GM06990 (cell line): ENCODE results near the gene ATF3.

Experiments
- DNase-seq: peaks from one replicate; pipeline ENCODE4 v3.0.0-alpha.2; 2011; ENCODE audit not compliant: insufficient read length; ENCODE audit errors: extremely low read depth
- H3K27me3 ChIP-seq: replicated peaks from 2 replicates; pipeline ENCODE4 v1.6.0; 2011; ENCODE audit warnings: low read length; ENCODE audit not compliant: control insufficient read depth, insufficient read depth
- H3K36me3 ChIP-seq: 2 replicates; pipeline ENCODE4 v1.5.1; 2011; ENCODE audit warnings: low read length; ENCODE audit not compliant: control insufficient read depth, insufficient read depth
- H3K4me3 ChIP-seq: replicated peaks from 2 replicates; pipeline ENCODE4 v1.5.1; 2011; ENCODE audit warnings: low read depth, mild to moderate bottlenecking, control low read depth, low read length
- TF ChIP-seq, protein P1 (sequence below): IDR thresholded peaks from 2 replicates; pipeline ENCODE4 v1.5.1; 2011; ENCODE audit warnings: low read length, control low read depth, mild to moderate bottlenecking, inconsistent platforms; ENCODE audit not compliant: insufficient read depth, poor library complexity, severe bottlenecking

ATF3 gene

DNA sequence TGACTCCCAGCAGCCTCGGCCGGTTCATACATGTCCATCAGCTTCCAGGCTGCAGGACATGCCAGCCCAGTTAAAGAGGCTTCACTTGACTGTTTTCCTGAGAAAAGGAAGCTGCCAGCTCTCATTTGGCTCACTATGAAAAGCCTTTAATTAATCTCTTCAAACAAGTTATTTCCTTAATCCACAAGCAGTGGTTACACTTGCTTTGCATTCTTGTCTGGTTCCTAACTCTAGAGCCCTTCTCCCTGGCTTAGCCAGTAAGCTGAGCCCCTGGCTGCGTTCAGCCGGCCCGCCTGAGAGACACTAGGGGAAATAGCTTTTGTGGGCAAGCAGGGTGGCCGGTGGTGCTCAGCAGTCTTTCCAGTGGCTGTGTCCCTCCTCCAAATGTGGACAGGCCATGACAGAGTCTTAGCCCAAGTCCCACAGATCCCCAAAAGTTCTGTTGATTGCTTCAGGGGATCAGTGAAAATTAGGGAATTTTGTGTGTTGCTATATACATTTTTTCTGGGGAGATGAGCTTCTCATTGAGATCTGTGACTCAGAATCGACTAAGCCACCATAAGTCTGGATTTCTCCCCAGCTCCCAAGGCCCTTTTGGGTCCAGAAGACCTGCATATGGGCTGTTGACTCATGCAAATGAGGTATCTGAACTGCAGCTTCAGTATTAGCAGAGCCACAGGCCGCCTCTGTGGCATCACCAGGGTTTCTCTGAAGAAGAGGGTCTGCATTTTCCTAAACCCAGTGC is 10.1 kb downstream of the ATF3 start:
- Histone ChIP-seq H3K4me3 (no peak overlapping the region), H3K36me3 (peaks cover 24% of the 10 kb centered on the region), H3K27me3 (no peaks in the 10 kb centered on the region)
- TF ChIP-seq, protein P1, sequence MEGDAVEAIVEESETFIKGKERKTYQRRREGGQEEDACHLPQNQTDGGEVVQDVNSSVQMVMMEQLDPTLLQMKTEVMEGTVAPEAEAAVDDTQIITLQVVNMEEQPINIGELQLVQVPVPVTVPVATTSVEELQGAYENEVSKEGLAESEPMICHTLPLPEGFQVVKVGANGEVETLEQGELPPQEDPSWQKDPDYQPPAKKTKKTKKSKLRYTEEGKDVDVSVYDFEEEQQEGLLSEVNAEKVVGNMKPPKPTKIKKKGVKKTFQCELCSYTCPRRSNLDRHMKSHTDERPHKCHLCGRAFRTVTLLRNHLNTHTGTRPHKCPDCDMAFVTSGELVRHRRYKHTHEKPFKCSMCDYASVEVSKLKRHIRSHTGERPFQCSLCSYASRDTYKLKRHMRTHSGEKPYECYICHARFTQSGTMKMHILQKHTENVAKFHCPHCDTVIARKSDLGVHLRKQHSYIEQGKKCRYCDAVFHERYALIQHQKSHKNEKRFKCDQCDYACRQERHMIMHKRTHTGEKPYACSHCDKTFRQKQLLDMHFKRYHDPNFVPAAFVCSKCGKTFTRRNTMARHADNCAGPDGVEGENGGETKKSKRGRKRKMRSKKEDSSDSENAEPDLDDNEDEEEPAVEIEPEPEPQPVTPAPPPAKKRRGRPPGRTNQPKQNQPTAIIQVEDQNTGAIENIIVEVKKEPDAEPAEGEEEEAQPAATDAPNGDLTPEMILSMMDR, result no peak
- DNase-seq, result no peak

DNA sequence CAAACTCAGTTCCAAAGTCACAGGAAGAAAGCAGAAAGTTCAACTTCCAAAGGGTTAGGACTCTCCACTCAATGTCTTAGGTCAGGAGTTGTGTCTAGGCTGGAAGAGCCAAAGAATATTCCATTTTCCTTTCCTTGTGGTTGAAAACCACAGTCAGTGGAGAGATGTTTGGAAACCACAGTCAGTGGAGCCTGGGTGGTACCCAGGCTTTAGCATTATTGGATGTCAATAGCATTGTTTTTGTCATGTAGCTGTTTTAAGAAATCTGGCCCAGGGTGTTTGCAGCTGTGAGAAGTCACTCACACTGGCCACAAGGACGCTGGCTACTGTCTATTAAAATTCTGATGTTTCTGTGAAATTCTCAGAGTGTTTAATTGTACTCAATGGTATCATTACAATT is 11.7 kb downstream of the ATF3 start:
- Histone ChIP-seq H3K36me3 (peaks cover 21% of the 10 kb centered on the region), H3K4me3 (no peak overlapping the region), H3K27me3 (no peaks in the 10 kb centered on the region)
- DNase-seq, result no peak
- TF ChIP-seq, protein P1, result no peak

DNA sequence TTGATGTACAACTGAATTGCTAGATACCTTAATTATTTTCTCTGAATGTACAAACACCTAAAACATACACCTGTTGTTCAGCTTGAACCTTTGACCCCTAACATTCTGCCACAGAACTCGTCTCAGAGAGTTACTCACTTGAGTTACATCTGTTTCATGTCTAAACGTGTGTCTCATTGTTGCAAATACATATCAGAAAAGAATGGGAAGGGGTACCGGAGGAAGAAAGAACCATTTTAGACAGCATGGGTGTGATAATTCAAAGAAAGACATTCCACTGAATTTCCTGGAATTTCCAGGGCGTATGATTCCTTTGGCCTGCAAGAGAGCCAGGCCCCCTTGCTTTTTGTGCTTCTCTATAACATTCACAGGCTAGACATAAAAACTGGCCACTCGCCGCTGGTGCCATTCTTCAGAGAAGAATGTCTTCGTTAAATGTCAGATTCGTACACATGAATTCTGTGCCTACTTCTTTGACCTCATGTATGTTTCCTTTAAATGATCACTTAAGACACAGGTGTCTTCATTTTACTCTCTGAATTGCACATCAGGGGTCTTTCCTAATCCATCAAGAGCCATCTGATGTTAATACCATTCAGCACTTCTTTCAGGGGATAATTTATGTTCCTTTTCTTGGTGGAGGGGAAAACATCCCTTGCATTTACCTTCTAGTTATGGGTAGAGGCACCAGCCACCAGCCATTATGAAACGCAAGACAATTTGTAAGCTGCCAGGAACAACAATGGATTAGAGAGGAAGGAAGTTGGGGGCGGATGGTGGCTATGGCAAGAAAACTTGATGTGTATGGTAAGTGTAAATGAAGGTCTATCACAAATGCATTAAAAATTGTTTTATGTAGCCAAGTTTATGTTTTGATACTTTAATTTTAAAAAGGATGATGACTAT is 12.7 kb downstream of the ATF3 start:
- Histone ChIP-seq H3K27me3 (no peaks in the 10 kb centered on the region), H3K36me3 (peaks cover 15% of the 10 kb centered on the region), H3K4me3 (no peak overlapping the region)
- no peak for DNase-seq
- TF ChIP-seq, protein P1, result no peak

DNA sequence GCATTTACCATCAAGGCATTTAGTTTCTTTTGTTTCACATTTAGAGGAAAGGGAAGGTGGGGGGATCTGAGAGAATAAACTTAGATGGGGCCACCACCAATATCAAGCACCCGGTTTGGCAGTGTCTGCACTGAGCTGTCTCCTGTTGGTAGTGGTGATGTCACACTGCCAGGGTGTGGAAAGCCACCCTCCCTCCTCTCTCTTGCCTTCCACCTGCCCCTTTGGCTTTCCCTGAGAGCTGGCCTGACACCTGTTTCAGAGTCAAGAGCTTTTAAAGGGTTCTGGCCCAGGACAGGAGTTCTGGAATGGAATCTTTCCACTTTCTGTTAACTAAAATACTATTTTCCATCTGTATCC is 13.4 kb downstream of the ATF3 start:
- H3K36me3 ChIP-seq, result peaks cover 10% of the 10 kb centered on the region
- TF ChIP-seq, protein P1, result no peak
- no peak for DNase-seq
- H3K4me3 ChIP-seq, result no peak overlapping the region
- no peaks in the 10 kb centered on the region for H3K27me3 ChIP-seq

DNA sequence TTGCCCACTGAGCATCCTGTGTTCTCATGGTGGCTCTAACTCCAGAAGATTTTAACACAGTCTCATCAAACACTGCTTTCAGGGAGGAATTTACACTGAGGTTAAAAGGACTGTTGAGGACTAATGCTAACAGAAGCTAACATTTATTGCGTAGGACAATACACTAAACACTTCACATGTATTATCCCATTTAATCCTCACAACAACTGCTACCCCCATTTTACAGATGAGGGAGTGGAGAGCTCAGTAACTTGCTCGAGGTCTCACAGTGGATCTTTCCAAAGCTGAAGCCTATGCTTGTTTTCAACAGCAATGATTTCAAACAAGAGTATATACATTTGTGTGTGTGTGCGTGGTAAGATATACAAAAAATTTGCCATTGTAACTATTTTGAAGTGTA is 13.9 kb downstream of the ATF3 start:
- Histone ChIP-seq H3K4me3 (no peak overlapping the region), H3K36me3 (peaks cover 6% of the 10 kb centered on the region), H3K27me3 (no peaks in the 10 kb centered on the region)
- TF ChIP-seq, protein P1, result no peak
- no peak for DNase-seq
